ENCODE results near the gene TMEM255A.

TMEM255A gene

GRCh38 chrX:120308558-120308957, 2.7 kb downstream of the TMEM255A start:
- DNase-seq (ENCODE audit: low read depth in 2 of 2), result no peak

DNA sequence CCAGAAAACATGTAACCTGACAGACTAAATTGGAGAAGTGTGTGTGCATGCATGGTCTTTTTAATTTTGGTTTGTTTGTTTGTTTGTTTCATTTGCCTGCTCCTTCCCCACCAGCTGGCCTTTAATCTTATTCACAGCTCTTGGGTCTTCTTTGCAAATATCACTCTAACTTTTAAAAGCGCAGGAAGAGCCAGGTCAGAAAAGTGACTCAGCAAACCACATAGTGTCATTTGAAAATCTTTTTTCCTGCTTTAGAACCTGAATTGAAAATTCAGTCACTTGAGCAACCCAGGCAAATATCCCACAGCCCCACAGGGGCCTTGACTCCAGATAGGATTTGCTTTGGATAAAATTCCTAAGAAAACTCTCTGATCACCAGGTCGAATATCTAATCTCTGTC, 4.6 kb downstream of the TMEM255A start:
- no peak for DNase-seq (ENCODE audit: low read depth in 2 of 2)

DNA sequence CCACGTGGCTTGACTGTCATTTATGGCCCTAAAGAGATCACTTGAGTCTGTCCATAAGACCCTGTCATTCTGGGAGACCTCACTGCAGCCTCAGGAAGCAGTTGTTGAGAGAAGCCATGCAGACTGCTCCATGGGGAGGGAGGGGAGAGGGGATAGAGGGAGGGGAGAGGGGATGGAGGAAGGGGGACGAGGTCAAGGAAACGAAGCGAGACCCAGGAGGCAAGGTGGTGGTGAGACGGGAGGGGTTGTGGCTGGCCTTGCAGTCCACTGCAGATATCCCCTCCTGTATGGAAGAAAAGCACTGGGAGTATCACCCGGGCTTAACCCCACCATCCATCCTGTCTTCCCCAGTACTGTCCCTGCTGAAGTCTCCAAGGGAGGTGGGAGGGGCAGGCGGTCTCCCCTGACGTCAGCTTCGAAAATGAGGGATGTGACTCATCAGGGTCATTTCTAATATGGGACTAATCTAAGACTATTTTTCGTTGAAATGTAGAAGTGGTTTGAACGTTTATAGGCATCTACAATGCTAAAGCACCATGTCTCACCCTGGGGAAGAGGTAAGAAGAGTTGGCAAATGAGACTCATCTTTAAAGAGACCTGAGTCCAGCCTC, 5.6 kb downstream of the TMEM255A start:
- DNase-seq (ENCODE audit: low read depth in 2 of 2), result no peak

DNA sequence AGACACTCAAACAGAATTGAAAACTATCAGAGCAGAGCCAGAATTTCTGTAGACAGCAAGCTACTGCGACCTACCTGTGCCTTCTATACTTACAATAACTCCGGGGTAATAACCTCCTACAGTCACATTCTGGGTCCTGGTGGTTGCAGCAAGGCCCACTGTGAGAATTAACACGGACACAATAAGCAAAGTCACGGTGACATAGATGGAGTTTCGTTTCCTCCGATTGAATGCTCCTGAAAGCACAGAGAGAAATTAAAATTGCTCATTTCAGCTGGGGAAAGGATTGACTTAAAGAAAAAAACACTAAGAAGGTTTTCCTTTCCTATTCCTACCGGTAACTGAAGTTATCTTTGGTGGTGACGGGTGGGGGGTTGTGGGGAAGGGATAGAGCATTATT, 7.0 kb downstream of the TMEM255A start:
- DNase-seq (ENCODE audit: low read depth in 2 of 2), result no peak

- DNase-seq (ENCODE audit: low read depth in 2 of 2), result peak in 1 of 2 donors; percentile 10
Measured at GRCh38 chrX:120302434-120302833, 8.8 kb downstream of the TMEM255A start.

DNA sequence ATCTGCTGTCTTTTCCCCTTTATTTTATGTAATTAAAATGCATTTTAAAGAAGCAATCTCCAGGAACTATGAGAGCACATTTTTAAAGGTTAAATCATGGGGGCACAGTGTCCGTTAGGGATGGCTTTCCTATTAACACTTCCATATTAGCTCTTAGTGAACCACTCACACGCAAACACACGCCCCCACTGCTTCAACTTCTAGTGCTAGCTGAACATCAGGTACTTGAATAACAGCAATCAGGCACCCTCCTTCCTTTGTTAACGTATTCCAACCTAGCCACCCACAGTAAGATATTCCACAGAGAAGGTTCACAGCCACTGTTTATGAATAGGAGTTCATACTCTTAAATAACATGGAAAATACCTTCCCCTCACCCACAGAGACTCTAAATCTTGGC, 9.3 kb downstream of the TMEM255A start:
- DNase-seq (ENCODE audit: low read depth in 2 of 2), result no peak

DNA sequence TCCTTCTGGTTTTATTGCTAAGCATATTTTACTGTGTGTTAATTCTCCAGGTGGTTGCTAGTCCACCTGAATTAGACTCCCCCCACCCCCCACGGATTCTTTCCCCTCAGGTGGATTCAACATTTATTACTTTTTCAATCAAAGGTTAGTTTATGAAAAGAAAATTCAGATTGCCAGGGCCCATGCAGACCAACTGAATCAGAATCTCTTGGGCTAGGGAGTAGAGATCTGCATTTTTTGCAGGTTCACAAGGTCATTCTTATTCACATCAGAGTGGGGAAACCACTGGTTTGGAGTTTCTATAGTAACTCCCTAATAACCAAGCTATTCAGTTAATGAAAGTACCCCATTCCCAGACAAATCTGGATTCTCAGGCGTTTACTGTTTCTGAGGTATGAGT, 9.8 kb downstream of the TMEM255A start:
- no peak for DNase-seq (ENCODE audit: low read depth in 2 of 2)

DNA sequence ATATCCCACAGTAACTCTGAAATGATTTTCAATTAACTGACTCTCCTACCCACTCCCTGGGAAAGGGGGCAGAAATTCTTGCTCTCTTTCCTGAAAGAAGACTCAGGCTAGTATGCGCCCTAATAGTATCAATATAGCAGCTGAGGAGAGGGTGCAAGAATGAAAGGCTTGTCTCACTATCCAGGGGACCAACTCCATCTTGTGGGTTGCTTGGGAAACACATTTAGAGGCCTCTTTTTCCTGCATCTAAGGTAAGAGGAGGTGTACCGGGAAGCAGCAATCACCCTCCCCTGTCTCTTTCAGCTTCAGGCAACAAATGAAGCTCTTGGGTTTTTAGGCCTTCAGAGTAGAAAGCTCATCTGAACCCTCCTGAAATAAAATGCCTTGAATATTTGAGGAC, 11.3 kb downstream of the TMEM255A start:
- no peak for DNase-seq (ENCODE audit: low read depth in 2 of 2)

DNA sequence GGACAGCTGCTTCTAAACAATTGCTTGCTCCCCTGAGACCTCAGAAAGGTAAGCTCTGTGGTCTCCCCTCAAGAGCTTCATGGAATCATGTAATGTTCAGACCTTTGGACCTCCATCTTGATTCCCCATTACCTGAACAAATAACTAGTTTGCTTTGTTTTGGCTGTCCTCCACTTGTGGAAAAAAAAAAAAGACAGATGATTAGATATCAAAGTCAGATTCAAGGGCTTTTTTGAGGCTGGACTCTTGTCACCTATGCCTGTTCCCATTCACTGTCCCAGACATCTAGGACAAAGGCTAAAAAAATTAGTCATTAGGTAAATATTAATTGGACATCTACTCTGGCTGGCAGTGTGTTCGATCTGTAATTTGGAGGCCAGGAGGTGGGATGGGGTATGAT, 13.3 kb downstream of the TMEM255A start:
- no peak for DNase-seq (ENCODE audit: low read depth in 2 of 2)

GRCh38 chrX:120294651-120295050, 16.6 kb downstream of the TMEM255A start:
- DNase-seq (ENCODE audit: low read depth in 2 of 2), result no peak

DNA sequence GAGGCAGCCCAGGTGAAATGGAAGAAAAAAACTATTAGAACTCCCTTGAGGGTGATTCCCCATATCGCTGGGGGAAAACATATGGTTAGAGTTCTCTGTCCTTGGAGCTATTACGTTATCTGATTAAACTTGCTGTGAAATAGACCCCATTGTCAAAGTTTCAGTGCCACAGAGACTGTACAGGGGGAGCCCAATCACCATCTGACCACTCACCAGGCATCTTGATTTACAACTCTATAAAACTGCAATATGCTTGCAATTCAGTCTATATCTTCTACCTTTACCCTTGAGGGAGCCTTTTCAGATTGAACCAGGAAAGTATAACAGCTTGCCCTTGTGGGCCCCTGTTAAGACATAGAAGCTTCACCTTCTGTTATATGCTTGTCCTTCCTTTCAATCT, 18.2 kb downstream of the TMEM255A start:
- DNase-seq (ENCODE audit: low read depth in 2 of 2), result no peak

- DNase-seq (ENCODE audit: low read depth in 2 of 2), result no peak
Measured at GRCh38 chrX:120291211-120291610, 20.1 kb downstream of the TMEM255A start.

GRCh38 chrX:120290107-120290506, 21.2 kb downstream of the TMEM255A start:
- DNase-seq (ENCODE audit: low read depth in 2 of 2), result no peak

DNA sequence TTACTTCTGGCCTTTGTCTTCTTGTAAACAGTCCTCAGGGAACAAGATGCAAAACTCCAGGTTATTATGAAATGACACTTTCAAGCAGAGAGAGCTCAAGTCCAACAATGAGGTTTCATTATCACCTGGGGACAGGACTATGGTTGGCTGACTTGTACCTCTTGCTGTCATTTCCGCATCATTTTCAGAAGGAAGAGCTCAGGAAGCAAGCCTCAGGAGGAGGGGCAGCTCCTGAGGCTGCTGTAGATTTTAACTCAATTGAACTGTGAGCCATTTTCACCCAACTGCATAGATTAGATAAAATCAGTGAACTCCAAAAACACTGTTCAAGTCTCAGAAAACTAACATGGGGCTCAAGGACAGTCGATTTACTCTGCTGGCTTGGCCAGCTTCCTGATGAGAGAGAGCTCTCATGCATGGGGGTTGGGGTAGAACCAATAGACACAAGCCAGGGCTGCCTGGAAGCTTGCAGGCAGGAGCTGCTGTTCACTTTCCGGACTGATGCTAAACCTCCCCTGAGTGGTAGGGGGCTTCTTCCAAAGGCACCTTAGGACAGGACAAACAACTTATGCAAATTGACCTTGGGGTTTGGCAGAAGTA, 23.6 kb downstream of the TMEM255A start:
- no peak for DNase-seq (ENCODE audit: low read depth in 2 of 2)

DNA sequence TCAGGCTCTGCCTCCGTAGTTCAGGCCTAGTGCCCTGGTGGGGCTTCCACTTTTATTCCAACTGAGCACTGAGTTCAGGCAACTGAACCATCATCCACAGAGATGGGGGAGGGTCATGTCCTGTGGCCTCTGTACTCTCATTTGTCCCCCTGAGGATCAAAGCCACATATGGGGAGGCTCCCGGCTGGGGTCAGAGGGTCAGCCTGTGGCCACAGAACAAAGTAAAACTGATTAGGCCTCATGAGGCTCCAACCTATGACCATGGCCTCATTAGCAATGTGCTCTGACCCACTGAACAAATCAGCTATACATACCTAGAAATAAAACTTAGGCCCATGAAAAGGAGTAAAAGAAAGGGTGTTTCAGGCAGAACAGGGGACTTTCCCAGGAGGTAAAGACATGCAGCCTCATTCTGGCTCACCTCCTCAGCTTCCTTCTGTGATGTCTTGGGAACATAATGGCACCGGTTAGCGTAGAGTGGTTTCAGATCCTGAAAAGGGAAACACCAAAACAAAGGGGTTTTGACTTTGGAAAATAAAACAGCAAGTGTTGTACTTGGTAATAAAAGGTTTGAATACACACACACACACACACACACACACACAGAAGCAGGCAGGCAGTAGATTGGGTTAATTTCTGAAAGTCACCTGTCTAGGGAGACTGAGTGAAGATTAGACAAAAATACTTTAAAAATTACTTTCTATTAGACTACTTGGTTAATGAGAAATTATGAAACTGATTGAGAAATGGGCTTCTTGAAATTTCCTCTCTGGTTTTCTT, 24.3 kb downstream of the TMEM255A start:
- DNase-seq (ENCODE audit: low read depth in 2 of 2), result no peak

DNA sequence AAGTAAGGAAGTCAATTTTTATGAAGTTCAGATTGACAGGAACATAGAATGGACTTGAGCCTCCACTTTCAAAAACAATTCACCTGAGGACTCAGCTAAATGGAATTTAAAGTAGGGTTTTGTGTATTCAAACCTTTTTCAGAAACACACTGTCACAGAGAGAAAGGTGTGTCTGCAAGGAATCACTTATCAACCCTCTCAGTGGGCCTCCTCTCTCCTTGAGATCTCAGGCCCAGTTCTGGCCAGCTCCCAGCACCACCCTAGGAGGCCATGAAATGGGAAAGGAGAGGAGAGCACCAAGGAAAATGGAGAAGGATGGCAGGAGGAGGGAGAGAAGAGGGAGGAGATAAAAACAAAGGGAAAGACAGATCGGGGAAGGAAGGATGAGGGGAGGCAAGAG, 28.6 kb downstream of the TMEM255A start:
- no peak for DNase-seq (ENCODE audit: low read depth in 2 of 2)

DNA sequence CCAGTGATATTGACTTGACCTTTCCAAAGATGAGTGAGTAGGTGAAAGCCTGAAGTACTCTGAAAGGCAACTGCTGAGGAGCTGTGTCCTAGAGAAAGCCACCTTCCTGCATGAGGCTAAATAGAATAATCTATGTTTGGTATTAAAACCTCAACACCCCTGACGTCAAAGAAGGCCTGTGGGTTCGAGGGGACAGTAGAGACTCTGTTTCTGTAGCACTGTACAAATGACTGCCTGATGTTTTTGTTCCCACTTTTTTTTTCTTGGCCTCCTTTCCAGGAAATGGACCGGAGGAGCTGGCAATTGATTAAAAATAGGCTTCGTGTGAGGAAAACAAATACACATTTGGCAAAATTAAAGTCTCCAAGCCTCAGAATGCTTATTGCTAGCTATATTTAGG, 29.5 kb downstream of the TMEM255A start:
- DNase-seq (ENCODE audit: low read depth in 2 of 2), result no peak

DNA sequence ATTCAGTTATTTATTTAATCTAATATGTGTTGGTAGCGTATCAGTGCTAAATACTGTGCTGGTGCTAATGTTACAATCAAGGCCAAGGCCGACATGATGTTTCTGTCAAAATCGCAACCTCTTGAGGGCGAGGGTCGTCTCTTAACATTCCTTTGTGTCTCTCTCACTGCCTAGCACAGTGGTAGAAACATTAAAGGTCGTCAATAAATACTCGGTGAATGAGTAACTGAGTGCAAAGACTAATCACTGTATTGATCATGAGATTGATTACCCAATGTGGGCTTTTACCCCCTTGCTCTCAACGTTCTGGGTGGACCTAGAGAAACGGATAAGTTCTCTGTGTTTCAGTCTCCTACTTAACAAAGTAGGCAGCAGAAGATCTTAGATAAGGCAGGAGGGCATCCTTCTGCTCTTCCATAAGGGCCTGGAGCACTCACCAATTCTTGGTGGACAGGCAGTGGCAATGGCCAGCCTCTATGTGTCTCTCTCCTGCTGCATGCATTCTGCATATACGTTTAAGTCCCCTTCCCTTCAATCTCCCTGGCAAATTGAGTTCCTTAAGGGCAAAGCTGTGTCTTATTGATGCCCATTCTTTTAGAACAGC, 30.1 kb downstream of the TMEM255A start:
- DNase-seq (ENCODE audit: low read depth in 2 of 2), result no peak

GRCh38 chrX:120274958-120275357, 36.3 kb downstream of the TMEM255A start:
- DNase-seq (ENCODE audit: low read depth in 2 of 2), result no peak

DNA sequence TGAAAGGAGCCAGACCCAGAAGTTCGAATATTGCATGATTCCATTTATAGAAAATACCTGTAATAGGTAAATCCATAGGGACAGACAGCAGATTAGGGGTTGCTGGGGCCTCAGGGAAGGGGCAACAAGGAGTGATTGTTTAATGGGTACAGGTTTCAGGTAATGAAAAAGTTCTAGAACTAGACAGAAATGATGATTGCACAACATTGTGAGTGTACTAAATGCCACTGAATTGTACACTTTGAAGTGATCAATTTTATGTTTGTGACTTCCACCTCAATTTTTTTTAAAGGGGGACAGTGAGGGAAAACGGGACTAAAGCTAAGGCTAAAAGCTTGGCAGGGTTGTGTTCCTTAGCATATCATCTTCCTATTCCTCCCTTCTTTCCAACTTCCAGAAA, 37.1 kb downstream of the TMEM255A start:
- no peak for DNase-seq (ENCODE audit: low read depth in 2 of 2)

DNA sequence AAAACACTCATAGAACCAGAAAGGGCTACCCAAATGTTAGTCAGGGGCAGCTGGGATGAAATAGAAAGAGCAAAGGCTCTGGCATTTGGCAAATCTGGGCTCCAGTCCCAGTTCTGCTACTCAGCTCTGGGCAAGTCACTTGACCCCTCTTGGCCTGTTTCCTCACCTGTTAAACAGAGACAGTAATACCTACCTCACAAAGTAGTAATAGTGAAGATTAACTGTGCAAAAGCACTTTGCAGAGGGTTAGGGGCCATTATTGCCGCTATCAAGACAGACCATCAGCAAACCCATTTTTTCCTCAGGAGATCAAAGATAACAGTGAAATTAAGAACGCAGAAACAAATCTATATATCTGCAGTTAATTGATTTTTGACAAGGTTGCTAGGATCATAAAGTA, 40.0 kb downstream of the TMEM255A start:
- DNase-seq (ENCODE audit: low read depth in 2 of 2), result no peak

GRCh38 chrX:120270567-120270966, 40.7 kb downstream of the TMEM255A start:
- DNase-seq (ENCODE audit: low read depth in 2 of 2), result no peak
